Spinal cord (tissue), 10 donors: ENCODE data around the gene LSAMP. TPM values are rescaled to one million over a fixed set of nuclear protein-coding genes. Genes with fewer than 3 reads are reported as not detected.

Experiments used
- DNase-seq, 6 donors: peaks; one replicate each; pipeline versions ENCODE4 v3.0.0 to v3.0.0-alpha.2; 2013 to 2015; ENCODE audit warnings: low spot score in 6 of 6, low read depth in 4 of 6
- H3K27ac ChIP-seq: one replicate; pipeline ENCODE4 v1.5.1; 2013; ENCODE audit warnings: low read depth, low read length, control low read depth
- H3K27me3 ChIP-seq: one replicate; pipeline ENCODE4 v1.6.1; 2013; ENCODE audit warnings: low read length; ENCODE audit not compliant: control insufficient read depth, insufficient read depth
- H3K36me3 ChIP-seq: one replicate; pipeline ENCODE4 v1.6.1; 2013; ENCODE audit warnings: low read length; ENCODE audit not compliant: control insufficient read depth, insufficient read depth
- H3K4me1 ChIP-seq: one replicate; pipeline ENCODE4 v1.6.1; 2013; ENCODE audit warnings: low read length; ENCODE audit not compliant: control insufficient read depth, insufficient read depth
- H3K4me3 ChIP-seq: one replicate; pipeline ENCODE4 v1.5.1; 2013; ENCODE audit warnings: low read depth, low read length, control low read depth
- H3K9me3 ChIP-seq: one replicate; pipeline ENCODE4 v1.6.1; 2013; ENCODE audit warnings: low read length; ENCODE audit not compliant: control insufficient read depth, insufficient read depth
- WGBS: methylation state at CpG from one replicate; pipeline ENCODE4 v1.1.5; 2013; ENCODE audit warnings: missing lambda C conversion rate; ENCODE audit not compliant: insufficient coverage; 5-methylcytosine and 5-hydroxymethylcytosine counted together
- polyA plus RNA-seq, 2 donors: library from polyadenylated mRNA; unstranded; fragments of 120-200 nt; gene quantifications; one replicate each; pipeline ENCODE4 v1.2.1, GENCODE V29; 2013; ENCODE audit not compliant: insufficient read length in 2 of 2
- total RNA-seq, 2 donors: library from RNA; depleted of rRNA in 1 of 2; stranded (reverse); fragments of 120-200 nt in 1 of 2; fragments of >200 nt in 1 of 2; gene quantifications; one replicate each; pipeline versions ENCODE4 v1.2.3 to v1.2.4, GENCODE V29; 2013 to 2014
- donor health status: healthy.

LSAMP gene
- total and polyA plus RNA-seq, 4 donors, result 69.4 to 174 (median 108) TPM

GRCh38 chr3:115989684-115990421 lies 455.4 kb downstream of the LSAMP start:
- H3K36me3 ChIP-seq, result no peaks in the 10 kb centered on the region
- no peaks in the 10 kb centered on the region for H3K4me1 ChIP-seq
- no peak overlapping the region for H3K27ac ChIP-seq
- 80% methylated on average over 2 of the region's 5 CpGs for WGBS
- H3K4me3 ChIP-seq, result no peak overlapping the region
- DNase-seq, result peak in 1 of 6 donors; percentile 82
- no peaks in the 10 kb centered on the region for H3K27me3 ChIP-seq
- H3K9me3 ChIP-seq, result no peaks in the 10 kb centered on the region

- Histone ChIP-seq H3K4me3 (no peak overlapping the region), H3K9me3 (no peaks in the 10 kb centered on the region), H3K27me3 (no peaks in the 10 kb centered on the region), H3K27ac (no peak overlapping the region), H3K36me3 (no peaks in the 10 kb centered on the region), H3K4me1 (no peaks in the 10 kb centered on the region)
- DNase-seq, result no peak
- WGBS, result no CpG with 5 or more reads among the region's 2 CpGs
These were observed 458.6 kb downstream of the LSAMP start for GRCh38 chr3:115986555-115987207.

GRCh38 chr3:115982629-115983028 lies 462.7 kb downstream of the LSAMP start:
- H3K27me3 ChIP-seq, result no peaks in the 10 kb centered on the region
- no CpG with 5 or more reads among the region's 2 CpGs for WGBS
- no peaks in the 10 kb centered on the region for H3K36me3 ChIP-seq
- H3K27ac ChIP-seq, result no peak overlapping the region
- DNase-seq, result no peak
- H3K4me1 ChIP-seq, result no peaks in the 10 kb centered on the region
- H3K9me3 ChIP-seq, result no peaks in the 10 kb centered on the region
- H3K4me3 ChIP-seq, result no peak overlapping the region

- Histone ChIP-seq H3K36me3 (no peaks in the 10 kb centered on the region), H3K4me1 (no peaks in the 10 kb centered on the region), H3K4me3 (no peak overlapping the region), H3K27ac (no peak overlapping the region), H3K9me3 (no peaks in the 10 kb centered on the region), H3K27me3 (no peaks in the 10 kb centered on the region)
- WGBS, result no CpG with 5 or more reads among the region's 3 CpGs
- DNase-seq, result no peak
These were observed 463.2 kb downstream of the LSAMP start for GRCh38 chr3:115982108-115982507.

GRCh38 chr3:115980709-115981108 lies 464.6 kb downstream of the LSAMP start:
- H3K27ac ChIP-seq, result no peak overlapping the region

GRCh38 chr3:115977866-115978265 lies 467.4 kb downstream of the LSAMP start:
- Histone ChIP-seq H3K36me3 (no peaks in the 10 kb centered on the region), H3K9me3 (no peaks in the 10 kb centered on the region), H3K4me1 (no peaks in the 10 kb centered on the region), H3K4me3 (no peak overlapping the region), H3K27ac (no peak overlapping the region), H3K27me3 (no peaks in the 10 kb centered on the region)
- WGBS, result 100% methylated on average over 1 of the region's 4 CpGs
- no peak for DNase-seq

More at GRCh38 chr3:115980709-115981108, 464.6 kb downstream of the LSAMP start:
- no peak overlapping the region for H3K4me3 ChIP-seq
- H3K4me1 ChIP-seq, result no peaks in the 10 kb centered on the region
- no peaks in the 10 kb centered on the region for H3K9me3 ChIP-seq
- no peaks in the 10 kb centered on the region for H3K36me3 ChIP-seq
- WGBS, result no CpG with 5 or more reads among the region's 3 CpGs
- DNase-seq, result no peak
- H3K27me3 ChIP-seq, result no peaks in the 10 kb centered on the region

- Histone ChIP-seq H3K36me3 (no peaks in the 10 kb centered on the region), H3K9me3 (no peaks in the 10 kb centered on the region), H3K4me1 (no peaks in the 10 kb centered on the region), H3K27me3 (no peaks in the 10 kb centered on the region), H3K27ac (no peak overlapping the region), H3K4me3 (no peak overlapping the region)
- WGBS, result 75% methylated on average over 1 of the region's 1 CpG
- no peak for DNase-seq
These were observed 469.5 kb downstream of the LSAMP start for GRCh38 chr3:115975796-115976195.

- no peak for DNase-seq
- Histone ChIP-seq H3K9me3 (no peaks in the 10 kb centered on the region), H3K4me3 (no peak overlapping the region), H3K27ac (no peak overlapping the region), H3K36me3 (no peaks in the 10 kb centered on the region), H3K27me3 (no peaks in the 10 kb centered on the region), H3K4me1 (no peaks in the 10 kb centered on the region)
- no CpG with 5 or more reads among the region's 3 CpGs for WGBS
These were observed 469.9 kb downstream of the LSAMP start for GRCh38 chr3:115975353-115975752.

- Histone ChIP-seq H3K27ac (no peak overlapping the region), H3K36me3 (no peaks in the 10 kb centered on the region), H3K4me1 (no peaks in the 10 kb centered on the region), H3K4me3 (no peak overlapping the region), H3K9me3 (no peaks in the 10 kb centered on the region), H3K27me3 (no peaks in the 10 kb centered on the region)
- DNase-seq, result no peak
These were observed 470.3 kb downstream of the LSAMP start for GRCh38 chr3:115974940-115975339.

GRCh38 chr3:115968871-115969270 lies 476.4 kb downstream of the LSAMP start:
- WGBS, result no CpG with 5 or more reads among the region's 4 CpGs
- no peak overlapping the region for H3K27ac ChIP-seq
- DNase-seq, result no peak
- H3K4me1 ChIP-seq, result no peaks in the 10 kb centered on the region
- H3K27me3 ChIP-seq, result no peaks in the 10 kb centered on the region
- no peak overlapping the region for H3K4me3 ChIP-seq
- no peaks in the 10 kb centered on the region for H3K9me3 ChIP-seq
- no peaks in the 10 kb centered on the region for H3K36me3 ChIP-seq
